ENCODE results near the gene CCDC74A.
"Not testable (repeated sequence)": the region's sequence is repeated elsewhere in the genome, so short reads cannot be mapped to it uniquely, and the experiment has no call there.

CCDC74A gene

GRCh38 chr2:131529864-131530445 lies 2.3 kb downstream of the CCDC74A start:
- DNase-seq = not testable (repeated sequence)

- not testable (repeated sequence) for DNase-seq
Measured at GRCh38 chr2:131530626-131531344, 3.1 kb downstream of the CCDC74A start.

GRCh38 chr2:131531547-131532185 lies 4.0 kb downstream of the CCDC74A start:
- not testable (repeated sequence) for DNase-seq

- not testable (repeated sequence) for DNase-seq
Measured at GRCh38 chr2:131532723-131533608, 5.3 kb downstream of the CCDC74A start.

- not testable (repeated sequence) for DNase-seq
Measured at GRCh38 chr2:131533609-131534316, 6.1 kb downstream of the CCDC74A start.

- DNase-seq = not testable (repeated sequence)
Measured at GRCh38 chr2:131534317-131534672, 6.6 kb downstream of the CCDC74A start.

- not testable (repeated sequence) for DNase-seq
Measured at GRCh38 chr2:131534965-131535364, 7.3 kb downstream of the CCDC74A start.

GRCh38 chr2:131535526-131535925 lies 7.8 kb downstream of the CCDC74A start:
- DNase-seq = no peak

GRCh38 chr2:131535951-131536826 lies 8.5 kb downstream of the CCDC74A start:
- DNase-seq = not testable (repeated sequence)

GRCh38 chr2:131536841-131537240 lies 9.2 kb downstream of the CCDC74A start:
- DNase-seq = not testable (repeated sequence)

GRCh38 chr2:131538856-131539255 lies 11.2 kb downstream of the CCDC74A start:
- not testable (repeated sequence) for DNase-seq

GRCh38 chr2:131542438-131543384 lies 15.0 kb downstream of the CCDC74A start:
- no peak for DNase-seq

GRCh38 chr2:131543385-131543891 lies 15.8 kb downstream of the CCDC74A start:
- no peak for DNase-seq

GRCh38 chr2:131544006-131544812 lies 16.5 kb downstream of the CCDC74A start:
- not testable (repeated sequence) for DNase-seq

GRCh38 chr2:131544813-131545165 lies 17.1 kb downstream of the CCDC74A start:
- DNase-seq = not testable (repeated sequence)

GRCh38 chr2:131552871-131553270 lies 25.2 kb downstream of the CCDC74A start:
- DNase-seq = no peak

GRCh38 chr2:131556998-131557397 lies 29.3 kb downstream of the CCDC74A start:
- DNase-seq = no peak

GRCh38 chr2:131557558-131558321 lies 30.1 kb downstream of the CCDC74A start:
- no peak for DNase-seq
